Mononuclear cell (primary cell): ENCODE data around the gene DDX50. TPM values are rescaled to one million over a fixed set of nuclear protein-coding genes. Genes with fewer than 3 reads are reported as not detected.
A peak's percentile ranks its signal among the peaks of the same experiment; 100 is the strongest.
"Not testable (repeated sequence)": the region's sequence is repeated elsewhere in the genome, so short reads cannot be mapped to it uniquely, and the experiment has no call there.

Experiments
- H3K27me3 ChIP-seq: 2 replicates; pipeline ENCODE4 v1.6.0; 2011; ENCODE audit warnings: low read length, control low read depth; ENCODE audit not compliant: insufficient read depth
- H3K4me1 ChIP-seq: 2 replicates; pipeline ENCODE4 v1.5.1; 2011; ENCODE audit warnings: mild to moderate bottlenecking, low read length, control low read depth; ENCODE audit not compliant: insufficient read depth
- H3K4me3 ChIP-seq: 2 replicates; pipeline ENCODE4 v1.5.1; 2011; ENCODE audit warnings: mild to moderate bottlenecking, low read length, moderate library complexity
- H3K9me3 ChIP-seq: 2 replicates; pipeline ENCODE4 v1.5.1; 2011; ENCODE audit warnings: low read depth, mild to moderate bottlenecking, control low read depth, low read length
- total RNA-seq: library from RNA; depleted of rRNA; stranded (reverse); fragments of >200 nt; gene quantifications from one replicate; pipeline ENCODE4 v1.2.3, GENCODE V29; 2012

The DDX50 gene
- total RNA-seq, 1 donor, result 40.0 TPM

DNA sequence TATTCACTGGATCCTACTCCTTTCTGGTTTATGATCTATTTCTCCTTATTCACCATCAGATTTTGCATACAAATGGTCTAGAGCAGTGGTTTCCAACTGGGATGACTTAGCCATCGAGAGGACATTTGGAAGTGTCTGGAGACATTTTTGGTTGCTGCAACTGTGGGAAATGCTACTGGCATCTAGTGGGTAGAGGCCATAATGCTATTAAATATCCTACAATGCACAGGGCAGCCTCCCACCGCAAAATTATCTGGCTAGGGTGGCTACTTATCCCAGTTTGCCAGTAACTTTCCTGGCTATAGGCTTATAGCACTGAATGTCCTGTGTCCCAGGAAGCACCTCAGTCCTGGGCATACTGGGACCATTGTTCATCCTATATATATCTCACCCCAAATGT is 21.5 kb upstream of the DDX50 start:
- Histone ChIP-seq H3K4me1 (no peaks in the 10 kb centered on the region), H3K9me3 (no peaks in the 10 kb centered on the region), H3K4me3 (no peak overlapping the region), H3K27me3 (no peaks in the 10 kb centered on the region)

DNA sequence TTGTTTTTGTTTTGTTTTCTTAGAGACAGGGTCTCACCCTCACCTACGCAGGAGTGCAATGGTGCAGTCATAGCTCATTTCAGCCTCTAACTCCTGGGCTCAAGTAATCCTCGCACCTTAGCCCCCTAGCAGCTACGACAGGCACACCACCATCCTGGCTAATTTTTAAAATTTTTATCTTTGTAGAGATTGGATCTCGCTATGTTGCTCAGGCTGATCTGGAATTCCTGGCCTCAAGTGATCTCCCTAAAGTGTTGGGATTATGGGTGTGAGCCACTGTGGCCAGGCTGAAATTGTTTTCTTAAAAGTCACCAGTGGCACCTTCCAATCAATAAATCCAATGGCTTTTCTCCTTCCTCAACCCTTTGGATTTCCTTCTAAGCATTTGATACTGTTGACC is 20.9 kb upstream of the DDX50 start:
- Histone ChIP-seq H3K4me3 (no peak overlapping the region), H3K27me3 (no peaks in the 10 kb centered on the region), H3K4me1 (no peaks in the 10 kb centered on the region), H3K9me3 (no peaks in the 10 kb centered on the region)

DNA sequence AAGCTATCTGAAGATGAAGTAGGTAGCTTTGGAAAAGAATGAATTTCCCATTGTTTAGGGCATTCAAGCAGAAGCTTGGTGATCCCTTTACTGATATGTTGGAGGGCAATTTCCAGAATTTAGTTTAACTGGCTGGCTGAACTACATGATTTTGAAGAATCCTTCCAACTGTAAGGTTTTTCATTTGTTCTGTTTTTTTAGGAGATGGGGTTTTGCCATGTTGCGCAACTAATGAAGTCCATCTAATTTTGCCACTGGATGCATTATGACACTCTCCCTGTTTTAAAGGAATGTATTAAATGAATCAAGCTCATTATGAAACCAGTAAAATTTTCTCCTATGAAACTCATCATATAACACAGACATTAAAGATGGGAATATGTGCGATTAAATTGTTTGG is 6.1 kb upstream of the DDX50 start:
- Histone ChIP-seq H3K27me3 (no peaks in the 10 kb centered on the region), H3K4me1 (peaks cover 1% of the 10 kb centered on the region), H3K9me3 (no peaks in the 10 kb centered on the region), H3K4me3 (no peak overlapping the region)

DNA sequence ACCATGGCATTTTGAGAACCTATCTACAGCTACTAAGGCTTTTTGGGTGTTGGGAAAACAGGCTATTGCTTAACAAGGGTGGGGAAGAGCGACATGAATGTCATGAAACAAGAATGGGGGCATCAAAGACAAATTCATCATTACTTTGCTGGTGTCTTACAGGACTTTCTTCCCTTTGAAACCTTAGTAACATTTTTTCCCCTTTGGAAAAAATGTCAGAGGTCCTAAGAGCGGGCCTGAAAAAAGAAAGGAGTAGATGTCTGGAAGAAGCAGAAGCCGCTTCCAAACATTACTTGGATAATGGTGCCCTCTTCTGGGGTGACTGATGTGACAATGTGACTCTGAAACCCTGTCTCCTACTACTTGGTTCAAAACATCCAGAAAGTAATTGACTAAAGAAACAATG is 3.8 kb upstream of the DDX50 start:
- no peaks in the 10 kb centered on the region for H3K27me3 ChIP-seq
- H3K4me1 ChIP-seq, result peaks cover 16% of the 10 kb centered on the region
- H3K9me3 ChIP-seq, result no peaks in the 10 kb centered on the region
- no peak overlapping the region for H3K4me3 ChIP-seq

DNA sequence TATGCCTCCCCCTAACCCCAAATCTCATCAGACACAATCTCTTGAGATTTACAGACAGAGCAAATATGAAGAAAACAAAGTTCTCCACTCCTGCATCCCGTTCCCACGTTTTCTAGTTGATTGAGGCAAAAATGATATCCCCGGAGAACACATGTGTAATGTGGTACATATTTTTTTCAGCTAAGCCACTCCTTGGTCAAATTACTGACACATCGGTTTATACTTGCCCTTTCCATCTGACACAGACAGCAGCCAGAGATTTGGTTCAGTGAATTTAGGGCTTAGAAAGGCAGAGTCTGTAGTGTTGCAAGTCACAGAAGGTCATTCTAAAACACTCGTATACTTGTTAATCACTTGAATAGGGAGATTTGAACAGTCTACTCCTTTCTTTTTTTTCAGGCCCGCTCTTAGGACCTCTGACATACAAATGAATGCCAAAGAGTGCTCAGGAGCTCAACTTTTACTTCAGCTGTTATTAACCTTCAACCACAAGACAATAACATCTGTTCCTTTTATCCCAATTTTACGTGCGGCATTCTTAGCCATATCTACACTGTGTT is 1.8 kb upstream of the DDX50 start:
- Histone ChIP-seq H3K4me1 (peaks cover 29% of the 10 kb centered on the region), H3K27me3 (no peaks in the 10 kb centered on the region), H3K4me3 (no peak overlapping the region), H3K9me3 (no peaks in the 10 kb centered on the region)

DNA sequence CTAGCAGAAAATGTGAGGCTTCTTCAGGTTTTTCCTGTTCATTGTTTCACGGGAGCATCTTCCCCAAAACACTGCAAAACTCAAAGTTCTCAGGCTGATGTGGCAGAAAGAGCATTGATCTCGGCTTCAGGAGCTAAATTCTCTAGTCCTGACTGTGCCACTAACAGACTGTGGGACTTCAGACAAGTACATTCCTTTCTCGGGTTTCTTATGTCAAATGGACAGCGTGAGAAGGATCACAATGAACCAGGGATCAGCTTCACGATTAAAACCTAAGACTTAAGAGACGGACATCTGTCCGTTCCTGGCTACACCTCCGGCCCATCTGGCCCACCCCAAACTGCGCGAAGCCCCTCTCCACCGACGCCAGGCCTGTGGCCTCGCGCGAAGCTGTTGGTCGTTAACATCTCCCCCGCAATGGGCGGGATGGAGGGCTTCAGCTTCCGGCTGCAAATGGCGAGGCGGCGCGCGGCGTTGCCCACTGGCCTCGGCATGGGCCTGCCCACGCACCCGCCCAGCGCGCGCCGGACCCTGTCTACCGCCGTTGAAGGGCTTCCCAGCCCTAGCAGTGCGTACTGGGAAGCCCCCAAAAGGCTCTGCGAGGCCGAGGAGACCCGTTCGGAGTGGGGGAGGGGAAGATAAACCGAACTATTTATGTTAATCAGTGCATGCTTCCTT is 549 bp upstream of the DDX50 start:
- peaks cover 32% of the 10 kb centered on the region for H3K4me1 ChIP-seq
- H3K27me3 ChIP-seq, result no peaks in the 10 kb centered on the region
- no peaks in the 10 kb centered on the region for H3K9me3 ChIP-seq
- H3K4me3 ChIP-seq, result peak overlapping the region; percentile 87

DNA sequence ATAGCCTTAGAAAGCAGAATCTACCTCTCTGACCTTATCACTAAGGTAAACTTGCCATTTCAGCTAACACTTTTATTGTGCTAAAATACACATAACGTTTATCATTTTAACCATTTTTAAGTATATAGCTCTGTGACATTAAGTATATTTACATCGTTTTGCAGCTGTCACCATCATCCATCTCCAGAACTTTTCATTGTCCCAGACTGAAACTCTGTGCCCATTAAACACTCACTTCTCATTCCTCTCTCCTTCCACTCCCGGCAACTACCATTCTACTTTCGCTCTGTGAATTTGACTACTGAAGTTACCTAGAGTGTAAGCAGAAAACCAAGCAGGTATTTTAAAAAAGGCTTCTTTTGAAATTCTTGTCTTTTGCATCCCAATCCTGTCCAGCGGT is 1.3 kb downstream of the DDX50 start:
- no peak overlapping the region for H3K4me3 ChIP-seq
- peaks cover 32% of the 10 kb centered on the region for H3K4me1 ChIP-seq
- no peaks in the 10 kb centered on the region for H3K9me3 ChIP-seq
- H3K27me3 ChIP-seq, result no peaks in the 10 kb centered on the region

DNA sequence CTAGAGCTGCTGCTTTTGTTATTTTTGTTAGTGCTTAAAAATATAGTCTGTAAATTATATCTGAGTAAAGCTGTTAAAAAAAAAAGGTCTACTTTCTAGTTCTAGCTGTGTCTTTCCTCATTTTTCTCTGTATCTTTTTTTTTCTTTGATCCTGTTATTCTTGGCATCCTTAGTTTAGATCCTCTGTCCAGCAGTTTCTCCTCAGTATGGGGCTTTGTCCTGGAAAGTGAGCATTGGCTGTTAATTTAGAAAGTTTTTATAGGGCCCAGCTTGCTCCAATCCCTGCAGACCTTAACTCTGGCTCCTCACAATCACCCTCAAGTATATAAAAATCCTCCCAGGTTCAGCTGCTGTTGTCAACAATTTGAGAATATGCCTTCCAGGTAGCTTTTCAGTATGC is 23.5 kb downstream of the DDX50 start:
- Histone ChIP-seq H3K9me3 (no peaks in the 10 kb centered on the region), H3K4me1 (no peaks in the 10 kb centered on the region), H3K4me3 (no peak overlapping the region), H3K27me3 (no peaks in the 10 kb centered on the region)

DNA sequence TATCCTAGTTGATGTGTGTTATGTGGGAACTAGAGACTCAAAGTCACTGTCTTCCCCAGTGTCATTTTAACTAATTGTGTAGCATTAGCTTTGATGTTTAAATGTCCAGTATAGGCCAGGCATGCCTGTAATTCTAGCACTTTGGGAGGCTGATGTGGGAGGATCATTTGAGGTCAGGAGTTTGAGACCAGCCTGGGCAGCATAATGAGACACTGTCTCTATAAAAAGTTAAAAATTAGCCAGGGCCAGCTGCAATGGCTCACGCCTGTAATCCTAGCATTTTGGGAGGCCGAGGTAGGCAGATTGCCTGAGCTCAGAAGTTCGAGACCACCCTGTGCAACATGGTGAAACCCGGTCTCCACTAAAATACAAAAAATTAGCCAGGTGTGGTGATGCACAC is 24.4 kb downstream of the DDX50 start:
- Histone ChIP-seq H3K4me3 (no peak overlapping the region), H3K9me3 (no peaks in the 10 kb centered on the region), H3K27me3 (no peaks in the 10 kb centered on the region), H3K4me1 (no peaks in the 10 kb centered on the region)

DNA sequence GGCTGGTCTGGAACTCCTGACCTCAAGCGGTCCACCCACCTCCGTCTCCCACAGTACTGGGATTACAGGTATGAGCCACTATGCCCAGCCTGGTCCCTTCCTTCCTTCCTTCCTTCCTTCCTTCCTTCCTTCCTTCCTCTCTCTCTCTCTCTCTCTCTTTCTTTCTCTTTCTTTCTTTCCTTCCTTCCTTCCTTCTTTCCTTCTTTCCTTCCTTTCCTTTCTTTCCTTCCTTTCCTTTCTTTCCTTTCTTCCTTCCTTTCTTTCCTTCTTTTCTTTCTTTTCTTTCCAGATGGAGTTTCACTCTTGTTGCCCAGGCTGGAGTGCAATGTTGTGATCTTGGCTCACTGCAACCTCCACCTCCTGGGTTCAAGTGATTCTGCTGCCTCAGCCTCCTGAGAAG is 28.0 kb downstream of the DDX50 start:
- not testable (repeated sequence) for H3K27me3 ChIP-seq, H3K4me1 ChIP-seq, H3K9me3 ChIP-seq, H3K4me3 ChIP-seq

DNA sequence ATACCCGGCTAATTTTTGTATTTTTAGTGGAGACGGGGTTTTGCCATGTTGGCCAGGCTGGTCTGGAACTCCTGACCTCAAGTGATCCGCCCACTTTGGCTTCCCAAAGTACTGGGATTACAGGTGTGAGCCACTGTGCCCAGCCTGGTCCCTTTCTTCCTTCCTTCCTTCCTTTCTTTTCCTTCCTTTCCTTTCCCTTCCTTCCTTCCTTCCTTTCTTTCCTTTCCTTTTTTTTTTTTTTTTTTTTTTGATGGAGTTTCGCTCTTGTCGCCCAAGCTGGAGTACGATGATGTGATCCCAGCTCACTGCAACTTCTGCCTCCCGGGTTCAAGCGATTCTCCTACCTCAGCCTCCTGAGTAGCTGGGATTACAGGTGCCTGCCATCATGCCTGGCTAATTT is 28.8 kb downstream of the DDX50 start:
- not testable (repeated sequence) for H3K9me3 ChIP-seq, H3K4me1 ChIP-seq, H3K27me3 ChIP-seq, H3K4me3 ChIP-seq

DNA sequence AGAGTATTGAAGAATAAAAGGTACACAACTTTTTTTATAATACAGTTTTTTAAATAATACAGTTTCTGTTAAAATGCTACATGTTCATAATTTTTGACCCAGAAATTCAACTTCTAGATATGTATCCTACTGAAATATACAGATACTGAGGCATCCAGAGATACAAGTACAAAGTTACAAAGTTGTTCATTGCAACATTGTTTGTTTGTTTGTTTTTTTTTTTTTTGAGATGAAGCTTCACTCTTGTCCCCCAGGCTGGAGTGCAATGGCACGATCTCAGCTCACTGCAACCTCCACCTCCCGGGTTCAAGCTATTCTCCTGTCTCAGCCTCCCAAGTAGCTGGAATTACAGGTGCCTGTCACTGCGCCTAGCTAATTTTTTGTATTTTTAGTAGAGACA is 31.7 kb downstream of the DDX50 start:
- H3K4me3 ChIP-seq, H3K27me3 ChIP-seq, H3K4me1 ChIP-seq, H3K9me3 ChIP-seq: not testable (repeated sequence)

DNA sequence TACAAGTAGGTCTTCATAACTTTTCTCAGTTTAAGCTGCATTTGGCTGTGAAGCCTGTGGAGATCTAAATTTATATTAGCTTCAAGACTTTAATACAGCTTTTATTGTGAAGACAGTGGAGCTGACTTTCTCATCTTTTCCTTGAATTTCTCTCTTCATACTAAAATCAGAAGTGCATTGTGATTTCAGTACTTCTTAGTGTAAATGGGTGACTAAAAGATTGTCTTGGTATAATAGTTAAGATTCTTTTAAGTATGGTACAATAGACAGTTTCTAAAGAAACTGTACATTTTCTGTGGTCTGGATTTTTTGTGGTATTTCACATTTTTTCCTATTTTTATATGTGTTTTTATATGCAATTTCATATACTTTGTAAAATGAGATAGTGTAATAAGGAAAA is 33.9 kb downstream of the DDX50 start:
- Histone ChIP-seq H3K27me3 (no peaks in the 10 kb centered on the region), H3K4me3 (no peak overlapping the region), H3K9me3 (no peaks in the 10 kb centered on the region), H3K4me1 (no peaks in the 10 kb centered on the region)

DNA sequence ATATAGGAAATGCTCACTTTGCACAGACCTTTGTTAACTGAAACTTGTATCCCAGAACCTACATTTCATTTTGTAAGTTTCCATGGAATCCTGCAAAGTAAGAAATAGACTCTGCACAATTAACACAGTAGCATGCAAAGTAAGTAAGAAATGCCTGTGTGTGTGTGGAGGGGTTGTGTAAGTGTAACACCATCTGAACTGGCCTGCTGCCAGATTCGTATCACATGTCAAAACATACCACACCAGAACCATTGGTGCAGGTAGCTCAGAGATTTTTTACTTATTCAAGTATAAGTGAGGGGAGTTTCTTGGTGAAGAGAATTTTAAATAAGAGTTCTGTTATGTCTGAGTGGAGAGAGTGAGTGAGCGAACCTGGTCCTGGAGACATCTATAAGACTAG is 37.0 kb downstream of the DDX50 start:
- H3K27me3 ChIP-seq, result no peaks in the 10 kb centered on the region
- no peaks in the 10 kb centered on the region for H3K9me3 ChIP-seq
- H3K4me1 ChIP-seq, result no peaks in the 10 kb centered on the region
- no peak overlapping the region for H3K4me3 ChIP-seq

DNA sequence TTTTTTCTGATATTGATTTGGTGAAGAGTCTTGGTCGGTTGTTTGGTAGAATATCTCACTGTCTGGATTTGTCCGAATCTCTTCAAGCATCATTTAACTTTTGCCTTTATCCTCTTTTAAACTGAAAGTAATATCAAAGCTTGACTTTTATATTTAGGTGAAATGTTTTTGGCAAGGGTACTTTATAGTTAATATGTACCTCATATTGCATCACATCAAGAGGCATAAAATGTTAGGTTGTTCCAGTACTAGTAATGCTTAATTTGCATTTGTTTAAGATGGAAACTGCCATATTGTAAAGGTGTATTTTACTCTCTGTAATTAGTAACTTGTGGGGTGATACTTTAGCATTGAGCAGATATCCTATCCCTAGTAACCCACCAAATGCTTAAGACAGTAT is 37.8 kb downstream of the DDX50 start:
- H3K27me3 ChIP-seq, result no peaks in the 10 kb centered on the region
- H3K4me3 ChIP-seq, result no peak overlapping the region
- no peaks in the 10 kb centered on the region for H3K4me1 ChIP-seq
- no peaks in the 10 kb centered on the region for H3K9me3 ChIP-seq

DNA sequence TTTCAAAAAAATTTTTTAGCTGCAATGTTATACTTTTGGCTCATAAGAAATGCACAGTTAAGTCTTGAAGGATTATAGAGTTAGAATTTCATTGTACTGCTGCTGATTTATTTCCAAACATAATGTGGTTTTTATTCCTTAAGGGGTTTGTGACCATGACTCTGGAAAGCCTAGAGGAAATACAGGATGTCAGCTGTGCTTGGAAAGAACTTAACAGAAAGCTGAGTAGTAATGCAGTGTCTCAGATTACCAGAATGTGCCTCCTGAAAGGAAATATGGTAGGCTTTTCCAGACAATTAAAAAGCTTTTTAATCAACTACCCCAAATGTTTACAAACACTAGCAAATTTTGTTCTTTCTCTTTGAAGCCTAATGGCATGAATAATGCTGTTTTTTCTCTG is 39.8 kb downstream of the DDX50 start:
- H3K4me3 ChIP-seq, H3K9me3 ChIP-seq, H3K27me3 ChIP-seq, H3K4me1 ChIP-seq: not testable (repeated sequence)
